Progenitor cell of endocrine pancreas (in vitro differentiated cells): ENCODE results near the gene LRRC25. TPM values are rescaled to one million over a fixed set of nuclear protein-coding genes. Genes with fewer than 3 reads are reported as not detected.

Experiments
- DNase-seq: peaks from one replicate; pipeline ENCODE4 v3.0.0; 2021; ENCODE audit warnings: low spot score; ENCODE audit not compliant: unreplicated experiment
- H3K27ac Mint-ChIP-seq: 2 replicates; pipeline ENCODE4 v1.8.0; 2021; ENCODE audit warnings: mild to moderate bottlenecking, moderate library complexity, mixed read lengths
- H3K27me3 Mint-ChIP-seq: 2 replicates; pipeline ENCODE4 v1.8.0; 2021; ENCODE audit warnings: mixed read lengths
- H3K36me3 Mint-ChIP-seq: 2 replicates; pipeline ENCODE4 v1.8.0; 2022; ENCODE audit warnings: mixed read lengths; ENCODE audit not compliant: insufficient read depth
- H3K4me1 Mint-ChIP-seq: 2 replicates; pipeline ENCODE4 v1.8.0; 2021; ENCODE audit warnings: low read depth, mixed read lengths
- H3K4me3 Mint-ChIP-seq: 2 replicates; pipeline ENCODE4 v1.8.0; 2021; ENCODE audit warnings: low read depth, mild to moderate bottlenecking, moderate library complexity, mixed read lengths
- H3K9me3 Mint-ChIP-seq: 2 replicates; pipeline ENCODE4 v1.8.0; 2021; ENCODE audit warnings: low read depth, mixed read lengths
- CTCF ChIP-seq: fragments of 200-600 bp; sonication (generic); IDR thresholded peaks from one replicate; pipeline ENCODE4 v1.5.0; 2021; ENCODE audit warnings: antibody characterized with exemption, mild to moderate bottlenecking; ENCODE audit not compliant: unreplicated experiment
- total RNA-seq: library from RNA; stranded (reverse); gene quantifications from 2 replicates; pipeline ENCODE4 v1.2.1, GENCODE V29; 2021

The LRRC25 gene
- total RNA-seq, 1 donor from 2014 or later = not detected

GRCh38 chr19:18443831-18444230 lies 46.4 kb upstream of the LRRC25 start:
- DNase-seq = no peak
- no peaks in the 10 kb centered on the region for H3K27me3 Mint-ChIP-seq
- H3K27ac Mint-ChIP-seq = no peak overlapping the region
- peaks cover 3% of the 10 kb centered on the region for H3K36me3 Mint-ChIP-seq
- H3K4me1 Mint-ChIP-seq = peaks cover 16% of the 10 kb centered on the region
- H3K9me3 Mint-ChIP-seq = no peaks in the 10 kb centered on the region
- no peak overlapping the region for H3K4me3 Mint-ChIP-seq
- TF ChIP-seq CTCF = no peak

- H3K36me3 Mint-ChIP-seq = peaks cover 3% of the 10 kb centered on the region
- no peaks in the 10 kb centered on the region for H3K9me3 Mint-ChIP-seq
- peaks cover 19% of the 10 kb centered on the region for H3K4me1 Mint-ChIP-seq
- H3K4me3 Mint-ChIP-seq = no peak overlapping the region
- H3K27me3 Mint-ChIP-seq = no peaks in the 10 kb centered on the region
- no peak for DNase-seq
- H3K27ac Mint-ChIP-seq = no peak overlapping the region
- no peak for TF ChIP-seq CTCF
Observed at GRCh38 chr19:18443406-18443805, 46.0 kb upstream of the LRRC25 start.

GRCh38 chr19:18442941-18443340 lies 45.5 kb upstream of the LRRC25 start:
- Mint-ChIP-seq H3K9me3 (no peaks in the 10 kb centered on the region), H3K4me1 (peaks cover 19% of the 10 kb centered on the region), H3K27ac (no peak overlapping the region), H3K4me3 (no peak overlapping the region), H3K27me3 (no peaks in the 10 kb centered on the region), H3K36me3 (peaks cover 3% of the 10 kb centered on the region)
- DNase-seq = no peak
- no peak for TF ChIP-seq CTCF

GRCh38 chr19:18441804-18442788 lies 44.7 kb upstream of the LRRC25 start:
- H3K27ac Mint-ChIP-seq = no peak overlapping the region
- peaks cover 3% of the 10 kb centered on the region for H3K36me3 Mint-ChIP-seq
- TF ChIP-seq CTCF = no peak
- no peaks in the 10 kb centered on the region for H3K27me3 Mint-ChIP-seq
- H3K9me3 Mint-ChIP-seq = no peaks in the 10 kb centered on the region
- H3K4me1 Mint-ChIP-seq = peaks cover 19% of the 10 kb centered on the region
- H3K4me3 Mint-ChIP-seq = no peak overlapping the region
- DNase-seq = no peak

- no peak for TF ChIP-seq CTCF
- H3K27ac Mint-ChIP-seq = peak overlapping the region; percentile 33
- no peak for DNase-seq
- no peaks in the 10 kb centered on the region for H3K27me3 Mint-ChIP-seq
- H3K9me3 Mint-ChIP-seq = no peaks in the 10 kb centered on the region
- H3K4me1 Mint-ChIP-seq = peaks cover 22% of the 10 kb centered on the region
- H3K4me3 Mint-ChIP-seq = no peak overlapping the region
- peaks cover 3% of the 10 kb centered on the region for H3K36me3 Mint-ChIP-seq
Observed at GRCh38 chr19:18440936-18441803, 43.7 kb upstream of the LRRC25 start.
